ENCODE data around the gene TMPRSS11A.

The TMPRSS11A gene, protein sequence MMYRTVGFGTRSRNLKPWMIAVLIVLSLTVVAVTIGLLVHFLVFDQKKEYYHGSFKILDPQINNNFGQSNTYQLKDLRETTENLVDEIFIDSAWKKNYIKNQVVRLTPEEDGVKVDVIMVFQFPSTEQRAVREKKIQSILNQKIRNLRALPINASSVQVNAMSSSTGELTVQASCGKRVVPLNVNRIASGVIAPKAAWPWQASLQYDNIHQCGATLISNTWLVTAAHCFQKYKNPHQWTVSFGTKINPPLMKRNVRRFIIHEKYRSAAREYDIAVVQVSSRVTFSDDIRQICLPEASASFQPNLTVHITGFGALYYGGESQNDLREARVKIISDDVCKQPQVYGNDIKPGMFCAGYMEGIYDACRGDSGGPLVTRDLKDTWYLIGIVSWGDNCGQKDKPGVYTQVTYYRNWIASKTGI

DNA sequence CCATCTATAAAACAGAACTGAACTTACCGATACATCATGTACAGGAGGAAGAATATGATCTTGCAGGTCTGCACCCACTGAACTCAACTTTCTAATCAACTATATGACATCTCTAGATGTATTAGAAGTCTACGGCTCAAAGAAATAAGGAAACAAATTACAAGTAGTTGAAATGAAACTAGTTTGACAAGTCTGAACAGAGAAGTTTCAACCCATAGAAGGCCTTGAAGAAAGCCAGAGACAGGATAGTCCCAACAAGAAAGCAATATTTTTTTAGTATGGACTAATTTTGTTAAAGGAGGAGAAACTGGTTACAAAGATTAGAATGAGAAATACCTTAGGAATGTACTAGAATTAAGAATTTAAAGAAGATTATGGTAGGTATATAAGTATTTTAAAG lies at the start of gene TMPRSS11A:
TMPRSS11A (minus strand) TSS at position 138 of the 400 bp plus-strand sequence; CDS start at position 38, 100 bp downstream.
- no peak for DNase-seq (ENCODE audit: low read depth in 2 of 2)

DNA sequence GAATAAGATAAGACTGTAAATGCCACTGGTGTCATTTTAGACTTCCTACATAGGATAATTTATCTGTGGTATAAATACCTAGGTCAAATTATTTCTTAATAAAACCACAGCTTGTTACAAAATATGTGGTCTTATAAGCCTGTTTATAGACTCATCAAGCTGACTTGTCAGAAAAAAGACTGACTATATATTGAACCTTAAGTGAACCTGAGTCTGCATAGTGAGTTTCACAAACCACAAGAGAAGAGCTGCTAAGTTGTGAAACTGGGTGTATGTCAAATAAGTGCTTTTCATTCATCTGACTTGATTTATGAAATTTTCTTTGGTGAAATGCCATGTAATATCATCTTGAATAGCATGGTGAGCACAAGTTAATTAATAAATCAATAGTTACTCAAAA lies 48.4 kb upstream of the TMPRSS11A start:
- DNase-seq (ENCODE audit: low read depth in 2 of 2), result no peak

- DNase-seq (ENCODE audit: low read depth in 2 of 2), result no peak
Measured at GRCh38 chr4:68002906-68003305, 39.6 kb upstream of the TMPRSS11A start.

- no peak for DNase-seq (ENCODE audit: low read depth in 2 of 2)
Measured at GRCh38 chr4:67996127-67996526, 32.8 kb upstream of the TMPRSS11A start.

GRCh38 chr4:67988991-67989390 lies 25.7 kb upstream of the TMPRSS11A start:
- DNase-seq (ENCODE audit: low read depth in 2 of 2), result no peak

DNA sequence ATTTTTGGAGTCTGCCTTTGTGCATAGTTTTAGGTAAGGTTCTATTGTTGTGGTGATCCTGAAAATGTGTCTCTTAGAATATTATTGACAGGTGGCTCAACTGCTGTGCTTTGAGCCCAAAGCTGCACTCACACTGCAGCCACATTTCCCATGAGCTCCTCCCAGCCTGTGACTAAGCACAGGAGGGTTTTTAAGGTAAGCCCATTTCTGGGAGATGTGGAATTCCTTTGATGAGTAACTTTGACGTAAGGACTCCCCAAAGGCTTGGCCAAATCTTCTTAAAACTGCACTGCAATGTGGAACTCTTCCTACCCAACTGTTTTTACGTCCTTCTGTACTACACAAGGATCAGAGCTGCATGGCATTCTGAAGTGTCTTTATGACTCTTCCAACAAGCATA lies 20.0 kb upstream of the TMPRSS11A start:
- no peak for DNase-seq (ENCODE audit: low read depth in 2 of 2)

GRCh38 chr4:67980512-67980911 lies 17.2 kb upstream of the TMPRSS11A start:
- DNase-seq (ENCODE audit: low read depth in 2 of 2), result no peak

DNA sequence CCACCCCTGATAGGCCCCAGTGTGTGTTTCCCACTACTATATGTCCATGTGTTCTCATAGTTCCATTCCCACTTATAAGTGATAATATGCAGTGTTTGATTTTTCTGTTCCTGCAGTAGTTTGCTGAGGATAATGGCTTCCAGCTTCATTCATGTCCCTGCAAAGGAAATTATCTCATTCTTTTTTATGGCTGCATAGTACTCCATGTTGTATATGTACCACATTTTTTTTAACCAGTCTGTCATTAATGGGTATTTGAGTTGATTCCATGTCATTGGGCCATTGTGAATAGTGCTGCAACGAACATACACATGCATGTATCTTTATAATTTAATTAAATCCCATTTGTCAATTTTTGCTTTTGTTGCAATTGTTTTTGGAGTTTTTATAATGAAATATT lies 10.3 kb upstream of the TMPRSS11A start:
- DNase-seq (ENCODE audit: low read depth in 2 of 2), result no peak

GRCh38 chr4:67954890-67955289 lies 8.4 kb downstream of the TMPRSS11A start:
- DNase-seq (ENCODE audit: low read depth in 2 of 2), result no peak

- DNase-seq (ENCODE audit: low read depth in 2 of 2), result no peak
Measured at GRCh38 chr4:67941074-67941473, 22.2 kb downstream of the TMPRSS11A start.

DNA sequence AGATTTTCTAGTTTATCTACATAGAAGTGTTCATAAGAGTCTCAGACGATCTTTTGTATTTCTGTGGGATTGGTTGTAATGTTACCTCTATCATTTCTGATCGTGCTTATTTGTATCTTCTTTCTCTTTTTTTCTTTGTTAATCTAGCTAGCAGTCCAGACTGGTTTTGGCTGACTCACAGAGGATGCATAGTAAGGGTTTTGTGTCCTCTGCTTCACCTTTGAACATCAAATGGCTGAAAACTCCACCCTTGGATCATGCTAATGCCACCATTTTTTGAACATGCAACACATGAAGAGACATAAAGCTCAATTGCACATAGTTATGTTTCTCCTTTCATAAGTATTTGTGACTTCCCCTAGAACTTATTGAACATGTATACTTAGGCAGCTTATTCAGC lies 22.8 kb downstream of the TMPRSS11A start:
- no peak for DNase-seq (ENCODE audit: low read depth in 2 of 2)

DNA sequence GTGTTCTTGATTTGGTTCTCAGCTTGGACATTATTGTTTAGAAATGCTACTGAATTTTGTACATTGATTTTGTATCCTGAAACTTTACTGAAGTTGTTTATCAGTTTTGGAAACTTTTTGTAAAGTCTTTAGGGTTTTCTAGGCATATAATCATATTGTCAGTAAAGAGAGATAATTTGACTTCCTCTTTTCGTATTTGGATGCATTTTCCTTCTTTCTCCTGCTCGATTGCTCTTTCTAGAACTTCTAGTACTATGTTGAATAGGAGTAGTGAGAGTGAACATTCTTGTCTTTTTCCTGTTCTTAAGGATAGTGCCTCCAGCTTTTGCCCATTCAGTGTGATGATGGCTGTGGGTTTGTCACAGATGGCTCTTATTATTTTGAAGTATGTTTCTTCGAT lies 24.1 kb downstream of the TMPRSS11A start:
- no peak for DNase-seq (ENCODE audit: low read depth in 2 of 2)

DNA sequence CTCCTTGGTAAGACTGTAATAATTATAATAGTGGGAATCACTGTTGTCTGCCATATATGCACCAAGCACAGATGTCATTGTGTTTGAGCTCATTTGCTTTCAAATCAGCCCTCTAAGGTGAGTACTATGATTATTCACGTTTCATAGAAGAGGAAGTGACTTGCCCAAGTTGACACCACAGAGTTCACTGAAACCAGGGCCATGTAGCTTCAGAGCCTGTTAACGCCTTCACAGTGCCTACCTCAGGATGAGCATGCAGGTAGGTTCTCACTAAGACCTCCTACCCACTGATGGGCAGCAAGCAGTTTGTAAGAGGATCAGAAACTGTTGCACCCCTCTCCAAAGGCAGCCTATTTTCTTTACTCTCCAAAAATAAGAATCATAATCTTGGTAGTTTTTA lies 27.4 kb downstream of the TMPRSS11A start:
- DNase-seq (ENCODE audit: low read depth in 2 of 2), result no peak

DNA sequence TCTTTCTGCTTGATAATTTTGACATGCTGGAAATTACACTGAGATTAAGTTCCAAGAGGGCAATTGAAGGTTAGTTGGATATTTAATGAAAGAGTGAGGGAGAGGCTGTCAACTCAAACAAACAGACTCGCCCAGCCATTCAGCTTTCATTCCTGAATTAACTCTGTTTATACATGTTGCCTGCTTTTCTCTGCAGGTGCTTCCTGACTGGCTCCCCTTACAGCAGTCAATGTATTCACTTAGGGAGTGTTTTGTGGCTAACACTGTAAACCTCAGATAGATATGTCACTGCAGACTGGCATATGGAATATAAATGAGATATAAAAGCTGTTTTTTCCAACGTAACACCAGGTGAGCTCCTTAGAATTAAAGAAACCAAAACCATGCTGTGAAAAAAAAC lies 28.7 kb downstream of the TMPRSS11A start:
- DNase-seq (ENCODE audit: low read depth in 2 of 2), result no peak

GRCh38 chr4:67933755-67934154 lies 29.5 kb downstream of the TMPRSS11A start:
- DNase-seq (ENCODE audit: low read depth in 2 of 2), result no peak

- DNase-seq (ENCODE audit: low read depth in 2 of 2), result no peak
Measured at GRCh38 chr4:67933038-67933437, 30.3 kb downstream of the TMPRSS11A start.

DNA sequence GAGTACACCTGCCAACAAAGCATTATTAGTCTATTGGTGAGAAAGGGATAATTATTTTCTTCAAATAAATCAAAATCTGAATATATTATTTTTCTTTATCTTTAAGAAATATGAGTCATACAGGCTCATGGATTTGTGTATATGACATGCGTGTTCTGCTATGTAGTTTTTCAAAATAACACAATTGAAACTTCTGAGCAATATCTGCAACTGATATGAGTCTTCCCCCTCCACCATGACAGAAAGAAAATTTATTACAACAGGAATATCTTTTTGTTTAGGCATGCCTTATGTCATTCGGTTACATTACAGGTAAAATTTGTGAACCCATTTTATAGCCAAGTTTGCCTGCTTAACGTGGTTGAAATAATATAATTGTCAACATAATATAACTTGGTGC lies 32.0 kb downstream of the TMPRSS11A start:
- no peak for DNase-seq (ENCODE audit: low read depth in 2 of 2)

DNA sequence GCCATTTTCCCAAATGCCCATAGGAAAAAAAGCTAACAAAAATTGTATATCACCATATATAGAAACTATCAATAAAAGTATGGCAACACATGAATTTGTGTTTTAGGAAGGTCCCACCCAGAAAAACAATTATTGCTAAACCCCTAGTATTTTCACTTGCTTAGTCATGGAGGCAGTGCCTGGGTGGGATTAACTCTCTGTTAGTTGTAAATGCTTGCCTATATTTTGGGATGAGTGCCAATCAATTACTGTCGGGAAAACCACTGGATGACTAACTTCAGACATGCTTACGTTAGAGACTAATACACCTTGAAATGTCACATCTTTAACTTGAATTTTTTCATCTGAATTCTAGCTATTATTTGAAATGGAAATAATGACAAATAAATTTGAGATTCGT lies 33.9 kb downstream of the TMPRSS11A start:
- no peak for DNase-seq (ENCODE audit: low read depth in 2 of 2)

- DNase-seq (ENCODE audit: low read depth in 2 of 2), result no peak
Measured at GRCh38 chr4:67928546-67928945, 34.7 kb downstream of the TMPRSS11A start.

- no peak for DNase-seq (ENCODE audit: low read depth in 2 of 2)
Measured at GRCh38 chr4:67927251-67927650, 36.0 kb downstream of the TMPRSS11A start.

- no peak for DNase-seq (ENCODE audit: low read depth in 2 of 2)
Measured at GRCh38 chr4:67926485-67926884, 36.8 kb downstream of the TMPRSS11A start.

GRCh38 chr4:67922697-67923096 lies 40.6 kb downstream of the TMPRSS11A start:
- DNase-seq (ENCODE audit: low read depth in 2 of 2), result no peak

DNA sequence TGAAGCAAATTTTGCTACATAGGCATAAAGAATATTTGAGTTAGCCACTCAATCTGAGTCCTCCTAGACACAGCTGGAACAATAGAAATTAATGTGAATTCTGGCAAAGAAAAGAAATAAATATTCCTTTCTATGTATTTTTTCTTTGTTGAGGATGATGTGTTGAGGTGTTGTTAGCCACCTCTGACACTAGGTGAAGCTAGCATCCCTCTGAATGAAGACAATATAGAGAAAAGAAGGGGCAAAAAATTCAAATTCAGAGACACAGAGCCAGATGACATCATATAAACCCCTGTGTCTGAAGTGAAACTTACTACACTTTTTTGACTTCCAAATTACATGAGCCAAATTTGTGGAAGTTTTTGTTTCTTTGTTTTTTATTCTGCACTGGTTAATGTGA lies 44.9 kb downstream of the TMPRSS11A start:
- DNase-seq (ENCODE audit: low read depth in 2 of 2), result no peak

DNA sequence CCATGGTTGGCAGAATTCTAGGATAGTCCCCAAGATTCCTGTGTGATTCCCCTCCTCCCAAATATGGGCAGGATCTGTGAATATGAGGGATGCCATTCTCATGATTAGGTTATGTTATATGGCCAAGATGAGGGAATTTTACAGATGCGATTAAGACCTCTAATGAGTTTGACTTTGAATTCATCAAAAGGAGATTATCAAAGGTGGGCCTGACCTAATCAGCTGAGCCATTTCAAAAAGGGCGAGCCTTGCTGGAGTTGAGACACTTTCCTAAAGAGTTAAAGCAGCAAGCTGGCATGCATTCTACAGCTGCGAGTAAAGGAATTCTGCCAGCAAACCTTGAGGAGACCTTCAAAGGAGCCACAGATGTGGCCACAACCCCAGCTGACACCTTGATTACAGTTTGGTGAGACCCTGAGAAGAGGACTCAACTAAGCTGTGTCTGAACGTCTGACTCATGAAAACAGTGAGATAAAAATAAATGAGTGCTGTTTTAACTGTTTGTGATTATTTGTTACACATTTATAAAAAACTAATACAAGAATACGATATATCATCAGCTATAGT lies 47.8 kb downstream of the TMPRSS11A start:
- DNase-seq (ENCODE audit: low read depth in 2 of 2), result no peak

All from stimulated activated CD4-positive, alpha-beta T cell treated with anti-CD3 and anti-CD28 coated beads, Interleukin-15, amount 100 ng/mL, for 48 hours (primary cell).